Left lung (tissue), 10 donors: Measurements from ENCODE around the gene NFS1. TPM values are rescaled to one million over a fixed set of nuclear protein-coding genes. Genes with fewer than 3 reads are reported as not detected.
A peak's percentile ranks its signal among the peaks of the same experiment; 100 is the strongest.

ENCODE experiments used
- ATAC-seq: fragments of 200-7000 bp; cut with Tn5 transposase; one replicate; pipeline ENCODE4 v1.9.1; 2020; ENCODE audit warnings: moderate library complexity
- DNase-seq, 4 donors: peaks; one replicate each; pipeline ENCODE4 v3.0.0-alpha.2; 2013 to 2020
- H3K27ac ChIP-seq, 2 donors: fragments of 200-600 bp; sonication (generic) in 1 of 2; one replicate each; pipeline versions ENCODE4 v1.5.0 to v1.8.0; 2020 to 2021
- H3K27me3 ChIP-seq, 2 donors: fragments of 200-600 bp; sonication (generic) in 1 of 2; one replicate each; pipeline versions ENCODE4 v1.5.0 to v1.8.0; 2020 to 2021
- H3K36me3 ChIP-seq, 2 donors: fragments of 200-600 bp; sonication (generic) in 1 of 2; one replicate each; pipeline versions ENCODE4 v1.5.0 to v1.8.0; 2020 to 2021
- H3K4me1 ChIP-seq, 2 donors: fragments of 200-600 bp; one replicate each; pipeline ENCODE4 v1.8.0; 2021
- H3K4me3 ChIP-seq, 2 donors: fragments of 200-600 bp; sonication (generic) in 1 of 2; one replicate each; pipeline versions ENCODE4 v1.5.0 to v1.8.0; 2020 to 2021; ENCODE audit warnings: mild to moderate bottlenecking in 1 of 2
- H3K9me3 ChIP-seq, 2 donors: fragments of 200-600 bp; sonication (generic) in 1 of 2; one replicate each; pipeline versions ENCODE4 v1.5.0 to v1.8.0; 2020 to 2021
- CTCF ChIP-seq, 2 donors: fragments of 200-600 bp; sonication (generic) in 1 of 2; IDR thresholded peaks; one replicate each; pipeline versions ENCODE4 v1.5.0 to v1.8.0; 2021; ENCODE audit warnings: antibody characterized with exemption in 2 of 2
- intact Hi-C, 2 donors: fragments of 100-400 bp; cut with DNase I; formaldehyde crosslinking; loops; one replicate each; pipeline versions ENCODE4 v1.11.2 to v1.14.2; 2022
- polyA plus RNA-seq, 6 donors: library from polyadenylated mRNA; unstranded; fragments of 120-200 nt; gene quantifications; one replicate each; pipeline ENCODE4 v1.2.1, GENCODE V29; 2013; ENCODE audit not compliant: insufficient read length in 6 of 6
- total RNA-seq, 2 donors: library from RNA; stranded (reverse); fragmentation: NEBNext Ultra II Directional; extraction: Animal tissue kit (Norgen Biotek cat#: 25700); gene quantifications; one replicate each; pipeline ENCODE4 v1.2.1, GENCODE V29; 2021
- donor health status: DM: no; HTN: yes; CAD: no.
- donor health status: DM: no; HTN: no; CAD: no.

The NFS1 gene
- total and polyA plus RNA-seq, 8 donors, result 18.5 to 32.5 (median 20.5) TPM

- Histone ChIP-seq H3K36me3 (peaks cover 4 to 97% of the 10 kb centered on the region in 2 donors), H3K4me1 (peaks cover 54 to 94% of the 10 kb centered on the region in 2 donors), H3K27me3 (no peaks in the 10 kb centered on the region), H3K9me3 (no peaks in the 10 kb centered on the region), H3K27ac (no peak overlapping the region), H3K4me3 (peak overlapping the region in 1 of 2 donors; percentile 4)
- no peak for DNase-seq
- intact Hi-C loops, result no loop called here
- no peak for TF ChIP-seq CTCF (IDR thresholded peaks at IDR 0.05)
- no peak for ATAC-seq
Observed at GRCh38 chr20:35735826-35736470, 36.8 kb upstream of the NFS1 start.

- Histone ChIP-seq H3K4me3 (no peak overlapping the region), H3K27me3 (no peaks in the 10 kb centered on the region), H3K27ac (no peak overlapping the region), H3K4me1 (peaks cover 49 to 98% of the 10 kb centered on the region in 2 donors), H3K9me3 (no peaks in the 10 kb centered on the region), H3K36me3 (peaks cover 0 to 100% of the 10 kb centered on the region in 2 donors)
- TF ChIP-seq CTCF (IDR thresholded peaks at IDR 0.05), result no peak
- ATAC-seq (no peak), DNase-seq (no peak)
- intact Hi-C loops, result no loop called here
Observed at GRCh38 chr20:35734777-35735649, 35.9 kb upstream of the NFS1 start.

GRCh38 chr20:35734374-35734773, 35.2 kb upstream of the NFS1 start:
- Histone ChIP-seq H3K27ac (no peak overlapping the region), H3K4me1 (peaks cover 43 to 98% of the 10 kb centered on the region in 2 donors), H3K27me3 (no peaks in the 10 kb centered on the region), H3K4me3 (no peak overlapping the region), H3K9me3 (no peaks in the 10 kb centered on the region), H3K36me3 (peaks cover 0 to 100% of the 10 kb centered on the region in 2 donors)
- intact Hi-C loops, result no loop called here
- TF ChIP-seq CTCF (IDR thresholded peaks at IDR 0.05), result no peak
- ATAC-seq, result no peak
- DNase-seq, result no peak

- DNase-seq (no peak), ATAC-seq (no peak)
- peaks cover 0 to 100% of the 10 kb centered on the region in 2 donors for H3K36me3 ChIP-seq
- H3K4me1 ChIP-seq, result peaks cover 32 to 89% of the 10 kb centered on the region in 2 donors
- no peak overlapping the region for H3K27ac ChIP-seq
- H3K9me3 ChIP-seq, result no peaks in the 10 kb centered on the region
- no peak overlapping the region for H3K4me3 ChIP-seq
- intact Hi-C loops, result no loop called here
- no peaks in the 10 kb centered on the region for H3K27me3 ChIP-seq
- no peak for TF ChIP-seq CTCF (IDR thresholded peaks at IDR 0.05)
Observed at GRCh38 chr20:35732644-35732982, 33.5 kb upstream of the NFS1 start.
